Left ventricle myocardium inferior (tissue), 1 donor: ENCODE results near the gene STOM. TPM values are rescaled to one million over a fixed set of nuclear protein-coding genes. Genes with fewer than 3 reads are reported as not detected.
A peak's percentile ranks its signal among the peaks of the same experiment; 100 is the strongest.

Experiments
- DNase-seq: peaks from one replicate; pipeline ENCODE4 v3.0.0-alpha.2; 2020
- H3K27ac ChIP-seq: fragments of 200-600 bp; replicated peaks from 2 replicates; pipeline ENCODE4 v1.8.0; 2021
- H3K27me3 ChIP-seq: fragments of 200-600 bp; 2 replicates; pipeline ENCODE4 v1.8.0; 2021; ENCODE audit warnings: low read depth
- H3K36me3 ChIP-seq: fragments of 200-600 bp; 2 replicates; pipeline ENCODE4 v1.8.0; 2021
- H3K4me1 ChIP-seq: fragments of 200-600 bp; 2 replicates; pipeline ENCODE4 v1.8.0; 2021
- H3K4me3 ChIP-seq: fragments of 200-600 bp; 2 replicates; pipeline ENCODE4 v1.8.0; 2021; ENCODE audit warnings: mild to moderate bottlenecking, moderate library complexity
- H3K9me3 ChIP-seq: fragments of 200-600 bp; replicated peaks from 2 replicates; pipeline ENCODE4 v1.8.0; 2021
- CTCF ChIP-seq: fragments of 200-600 bp; IDR thresholded peaks from 2 replicates; pipeline ENCODE4 v1.8.0; 2021; ENCODE audit warnings: antibody characterized with exemption, mild to moderate bottlenecking, borderline replicate concordance
- intact Hi-C: fragments of 100-400 bp; cut with micrococcal nuclease; formaldehyde crosslinking; loops from one replicate; pipeline ENCODE4 v1.11.0; 2022
- long read RNA-seq: library from polyadenylated mRNA; unstranded; transcript quantifications from one replicate; pipeline ENCODE4 v2.0.0, GENCODE V29; 2021
- total RNA-seq: library from RNA; stranded (reverse); fragmentation: NEBNext Ultra II Directional; extraction: Animal tissue kit (Norgen Biotek cat#: 25700); gene quantifications from one replicate; pipeline ENCODE4 v1.2.1, GENCODE V29; 2021
- donor health status: DM: no; HTN: yes; CAD: no; lungs with severe emphysema.

Gene STOM
- total RNA-seq, result 165 TPM
- long read RNA-seq, transcript STOM-201 (7 exons, 3,010 nt), result major isoform, 323 of 336 reads
- long read RNA-seq, partial matches to known transcripts, result 4 of 336 reads
- long read RNA-seq, other reads (novel, unspliced or antisense), result 9 of 336 reads

GRCh38 chr9:121369595-121370265 lies at the start of gene STOM:
TSS of gene STOM (minus strand) at chr9:121370250. CDS start at chr9:121370187, 63 bp downstream.
- H3K27me3 ChIP-seq, result no peaks in the 10 kb centered on the region
- H3K27ac ChIP-seq, result peak within 1 kb of the TSS; percentile 98
- intact Hi-C loops, result no loop called here
- H3K9me3 ChIP-seq, result no peaks in the 10 kb centered on the region
- DNase-seq, result peak; percentile 93
- H3K36me3 ChIP-seq, result peaks cover 15% of the 10 kb centered on the region
- peak within 1 kb of the TSS; percentile 87 for H3K4me3 ChIP-seq
- no peak for TF ChIP-seq CTCF
- H3K4me1 ChIP-seq, result peaks cover 96% of the 10 kb centered on the region

GRCh38 chr9:121411993-121412392 lies 41.9 kb upstream of the STOM start:
- intact Hi-C loops, result no loop called here
- Histone ChIP-seq H3K27ac (no peak overlapping the region), H3K9me3 (no peaks in the 10 kb centered on the region), H3K4me1 (no peaks in the 10 kb centered on the region), H3K27me3 (no peaks in the 10 kb centered on the region), H3K36me3 (no peaks in the 10 kb centered on the region), H3K4me3 (no peak overlapping the region)
- TF ChIP-seq CTCF, result no peak
- DNase-seq, result no peak

GRCh38 chr9:121405899-121406298 lies 35.8 kb upstream of the STOM start:
- no peak overlapping the region for H3K4me3 ChIP-seq
- no peaks in the 10 kb centered on the region for H3K27me3 ChIP-seq
- DNase-seq, result no peak
- no peaks in the 10 kb centered on the region for H3K4me1 ChIP-seq
- intact Hi-C loops, result no loop called here
- H3K36me3 ChIP-seq, result no peaks in the 10 kb centered on the region
- no peak overlapping the region for H3K27ac ChIP-seq
- no peak for TF ChIP-seq CTCF
- peaks cover 6% of the 10 kb centered on the region for H3K9me3 ChIP-seq

GRCh38 chr9:121404906-121405305 lies 34.9 kb upstream of the STOM start:
- no peaks in the 10 kb centered on the region for H3K4me1 ChIP-seq
- H3K9me3 ChIP-seq, result peaks cover 6% of the 10 kb centered on the region
- no peak for DNase-seq
- no peaks in the 10 kb centered on the region for H3K27me3 ChIP-seq
- intact Hi-C loops, result no loop called here
- no peak overlapping the region for H3K27ac ChIP-seq
- H3K36me3 ChIP-seq, result no peaks in the 10 kb centered on the region
- H3K4me3 ChIP-seq, result no peak overlapping the region
- TF ChIP-seq CTCF, result no peak

GRCh38 chr9:121399883-121400607 lies 30.0 kb upstream of the STOM start:
- no peak for DNase-seq
- Histone ChIP-seq H3K4me1 (no peaks in the 10 kb centered on the region), H3K27me3 (no peaks in the 10 kb centered on the region), H3K9me3 (peaks cover 4% of the 10 kb centered on the region), H3K36me3 (no peaks in the 10 kb centered on the region), H3K27ac (no peak overlapping the region), H3K4me3 (no peak overlapping the region)
- TF ChIP-seq CTCF, result peak; percentile 76
- intact Hi-C loops, result loop anchor here (2.0 kb wide), 1 partner anchor 187 kb away; no protein-coding TSS in a partner anchor
